ENCODE data around the gene FKBP9.
"Not testable (repeated sequence)": the region's sequence is repeated elsewhere in the genome, so short reads cannot be mapped to it uniquely, and the experiment has no call there.

The FKBP9 gene

DNA sequence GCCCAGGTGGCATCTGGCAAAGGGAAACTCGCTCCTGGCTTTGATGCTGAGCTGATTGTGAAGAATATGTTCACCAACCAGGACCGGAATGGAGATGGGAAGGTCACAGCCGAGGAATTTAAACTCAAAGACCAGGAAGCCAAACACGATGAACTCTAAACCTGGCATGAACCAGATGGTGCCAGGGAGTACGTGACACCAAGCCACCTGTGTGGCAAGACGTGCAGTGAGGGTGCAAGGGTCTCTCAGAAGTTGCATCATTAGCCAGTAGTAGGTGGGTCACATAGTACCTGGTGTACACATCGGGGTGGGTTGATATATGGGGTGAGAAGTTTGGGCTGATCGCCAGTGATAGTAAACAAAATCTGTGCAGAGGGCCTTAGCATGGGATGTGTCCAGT, 48.0 kb downstream of the FKBP9 start:
- not testable (repeated sequence) for DNase-seq (ENCODE audit: low spot score)

DNA sequence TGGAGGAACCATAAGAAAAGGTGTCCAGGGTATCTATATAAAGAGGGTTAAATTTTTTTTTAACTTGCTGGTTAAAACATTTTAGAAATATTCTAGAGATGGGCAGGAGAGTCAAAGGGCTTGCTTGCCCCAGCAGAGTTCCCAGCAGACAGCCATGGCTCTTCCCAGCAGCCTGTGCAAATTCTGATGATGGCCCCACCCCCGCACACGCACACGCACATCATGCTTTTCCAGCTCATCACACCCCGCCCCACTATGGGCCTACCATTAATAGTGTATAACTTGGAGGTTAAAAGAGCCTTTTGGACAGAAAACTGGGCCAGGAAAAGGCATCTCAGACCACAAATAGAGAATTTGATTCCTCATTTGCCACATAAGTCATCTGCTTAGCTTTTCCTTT, 48.5 kb downstream of the FKBP9 start:
- DNase-seq (ENCODE audit: low spot score) = not testable (repeated sequence)

DNA sequence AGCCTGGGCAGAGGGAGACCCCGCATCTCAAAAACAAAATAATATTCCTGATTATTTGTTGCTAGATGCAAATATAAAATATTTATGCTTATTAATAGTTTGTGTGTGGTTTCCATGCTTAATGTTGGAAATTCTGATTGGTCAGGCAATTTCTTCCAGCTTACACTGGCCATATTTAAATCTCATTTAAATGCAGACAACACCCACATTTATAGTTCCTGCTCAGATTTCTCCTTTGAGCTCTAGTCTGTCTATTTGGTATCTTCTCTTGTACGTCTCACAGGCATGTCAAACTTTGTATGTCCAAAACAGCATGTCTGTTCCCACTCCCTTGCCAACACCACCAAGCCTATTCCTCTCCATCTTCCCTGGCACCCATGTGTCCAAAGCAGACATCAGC, 52.5 kb downstream of the FKBP9 start:
- DNase-seq (ENCODE audit: low spot score) = no peak

DNA sequence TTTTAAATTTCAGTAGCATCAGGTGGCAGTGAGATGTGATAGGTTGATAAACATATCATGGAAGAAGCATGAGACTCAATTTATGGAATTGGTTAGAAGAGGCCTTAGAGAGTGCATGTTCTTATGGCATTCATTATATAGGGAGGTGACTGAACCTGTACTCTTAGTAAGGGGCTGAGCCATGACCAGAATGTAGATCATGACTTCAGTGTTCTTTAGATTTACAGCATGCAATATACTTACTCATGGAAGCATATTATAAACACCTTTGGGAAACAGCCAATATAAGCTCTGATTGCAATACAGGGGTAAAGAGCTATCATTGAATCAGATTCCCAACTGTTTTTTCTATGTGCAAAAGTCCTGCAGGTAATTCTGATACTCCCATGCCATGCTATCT, 55.1 kb downstream of the FKBP9 start:
- no peak for DNase-seq (ENCODE audit: low spot score)

DNA sequence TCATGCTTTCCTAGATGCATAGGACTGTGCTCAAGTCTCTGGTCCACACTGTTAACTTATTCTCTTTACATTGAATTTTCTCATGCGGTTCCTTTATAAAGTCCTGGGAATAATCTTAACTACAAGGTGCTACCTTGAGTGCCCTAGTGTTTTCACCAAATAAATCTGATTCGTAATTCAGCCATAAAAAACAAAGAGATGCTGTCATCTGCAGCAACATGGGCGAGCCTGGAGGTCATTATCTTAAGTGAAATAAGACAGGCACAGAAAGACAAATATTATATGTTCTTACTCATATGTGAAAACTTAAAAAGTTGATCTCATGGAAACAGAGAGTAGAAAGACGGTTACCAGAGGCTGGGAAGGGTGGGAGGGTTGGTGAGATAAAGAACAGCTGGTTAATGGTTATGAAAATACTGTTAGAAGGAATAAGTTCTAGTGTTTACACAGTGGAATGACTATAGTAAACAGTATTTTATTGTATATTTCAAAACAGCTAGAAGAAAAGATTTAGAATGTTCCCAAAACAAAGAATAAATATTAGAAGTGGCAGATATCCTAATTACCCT, 67.0 kb downstream of the FKBP9 start:
- DNase-seq (ENCODE audit: low spot score) = no peak

DNA sequence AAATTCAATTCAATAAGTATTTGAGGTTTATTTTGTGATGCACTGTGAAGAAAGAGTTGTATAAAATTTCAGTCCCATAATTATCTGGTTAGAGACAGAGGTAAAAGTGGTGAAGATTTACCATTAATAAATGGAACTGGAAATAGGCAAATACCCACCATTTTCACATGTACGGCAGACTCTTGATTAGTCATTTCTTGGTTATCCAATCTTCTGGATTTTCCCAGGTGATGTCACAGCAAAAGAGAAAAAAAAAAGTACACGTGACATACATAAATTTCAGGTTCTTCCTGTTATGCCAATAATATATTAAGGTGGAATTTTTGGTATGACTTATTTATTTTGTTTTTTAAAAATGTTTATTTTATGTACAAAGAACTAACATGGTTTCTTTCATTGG, 78.5 kb downstream of the FKBP9 start:
- no peak for DNase-seq (ENCODE audit: low spot score)

DNA sequence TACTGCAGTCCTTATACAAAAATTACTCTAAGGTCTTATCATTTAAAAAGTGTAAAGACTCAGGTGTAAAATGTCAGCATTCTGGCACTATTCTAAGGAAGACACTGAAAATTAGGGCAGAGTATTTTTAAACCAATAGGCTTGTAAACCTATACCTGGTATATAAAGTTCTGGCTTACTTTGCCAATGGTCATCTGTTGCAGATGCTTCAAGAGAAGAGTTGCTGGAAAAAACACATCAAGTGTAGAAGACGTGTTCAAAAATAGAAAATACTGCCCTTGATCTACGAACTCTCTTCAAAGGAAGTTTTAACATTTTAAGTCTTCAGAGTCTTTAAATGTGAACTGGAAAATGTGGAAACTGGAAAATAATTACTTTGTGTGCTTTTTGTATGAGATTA, 81.4 kb downstream of the FKBP9 start:
- no peak for DNase-seq (ENCODE audit: low spot score)

DNA sequence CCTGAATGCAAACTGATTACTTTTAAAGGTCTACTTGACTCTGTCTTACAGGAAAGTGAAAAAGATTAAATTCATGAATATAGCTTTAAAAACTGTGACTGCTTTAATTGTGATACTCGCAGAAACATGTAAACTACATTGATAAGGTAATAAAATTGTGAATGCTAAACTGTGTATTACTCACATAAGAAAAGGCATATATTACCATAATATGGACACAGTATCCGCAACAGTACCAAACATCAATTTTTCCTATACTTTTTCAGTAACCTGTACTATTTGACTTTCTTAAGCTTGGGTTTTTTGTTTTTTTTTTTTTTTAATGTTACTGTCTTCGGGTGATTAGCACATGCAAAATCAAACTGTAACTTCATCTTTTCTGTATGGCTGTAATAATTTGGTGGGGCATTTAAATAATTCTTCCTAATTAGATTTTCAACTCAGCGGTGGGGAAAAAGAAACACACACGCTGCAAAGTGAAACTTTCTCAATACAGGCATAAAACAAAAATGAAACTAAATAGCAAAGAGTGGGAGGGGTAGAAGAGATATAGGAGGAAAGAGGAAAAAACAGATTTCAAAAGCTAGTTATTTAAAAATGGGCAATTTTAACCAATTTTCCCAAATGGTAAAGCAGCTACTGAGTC, 82.1 kb downstream of the FKBP9 start:
- no peak for DNase-seq (ENCODE audit: low spot score)

DNA sequence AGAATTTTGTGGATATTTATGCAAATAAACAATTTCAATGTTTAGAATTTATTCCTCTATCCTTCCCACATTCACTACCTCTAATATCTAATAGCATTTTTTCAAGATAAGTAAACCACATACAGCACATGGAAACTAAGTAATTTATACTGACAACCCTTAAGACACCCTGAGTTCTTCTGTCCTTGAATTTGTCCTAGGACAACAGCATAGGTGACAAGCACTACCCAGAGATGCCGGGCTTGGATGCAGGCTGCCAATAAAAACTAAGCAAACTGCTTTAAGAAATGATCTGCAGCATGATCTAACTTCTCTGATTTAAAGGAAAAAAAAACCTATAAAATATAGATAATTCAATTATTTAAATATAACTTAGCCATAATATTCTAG, 82.7 kb downstream of the FKBP9 start:
- peak; percentile 59 for DNase-seq (ENCODE audit: low spot score)

DNA sequence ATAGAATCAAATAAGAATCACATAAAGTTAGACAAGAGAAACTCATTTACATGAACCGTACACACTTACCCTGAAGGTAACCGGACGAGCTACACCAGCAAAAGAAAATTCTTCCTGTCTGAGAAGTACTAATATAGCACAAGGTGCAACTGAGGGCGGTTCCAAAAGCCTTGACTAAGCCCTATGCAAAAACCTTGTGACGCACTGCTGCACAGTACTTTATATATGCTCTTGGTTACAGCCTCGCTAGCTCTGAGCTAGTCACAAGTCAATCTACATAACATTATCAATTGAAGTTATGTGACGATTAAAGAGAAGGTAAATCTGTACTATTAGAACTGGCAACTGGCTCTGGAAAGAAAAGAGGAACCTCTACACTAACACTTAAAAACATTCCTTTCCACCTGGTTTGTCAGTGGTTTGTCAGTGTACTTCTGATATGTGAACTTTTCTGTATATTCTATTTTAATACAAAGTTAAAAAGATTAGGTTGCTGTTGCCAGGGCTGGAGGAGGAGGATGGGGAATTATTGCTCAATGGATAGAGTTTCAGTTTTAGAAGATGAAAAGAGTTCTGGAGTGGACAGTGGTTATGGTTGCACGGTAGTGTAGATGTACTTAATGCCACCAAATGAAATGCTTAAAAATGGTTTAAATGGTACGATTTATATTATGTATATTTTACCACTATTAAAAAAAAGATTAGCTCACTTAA, 83.7 kb downstream of the FKBP9 start:
- peak; percentile 91 for DNase-seq (ENCODE audit: low spot score)

DNA sequence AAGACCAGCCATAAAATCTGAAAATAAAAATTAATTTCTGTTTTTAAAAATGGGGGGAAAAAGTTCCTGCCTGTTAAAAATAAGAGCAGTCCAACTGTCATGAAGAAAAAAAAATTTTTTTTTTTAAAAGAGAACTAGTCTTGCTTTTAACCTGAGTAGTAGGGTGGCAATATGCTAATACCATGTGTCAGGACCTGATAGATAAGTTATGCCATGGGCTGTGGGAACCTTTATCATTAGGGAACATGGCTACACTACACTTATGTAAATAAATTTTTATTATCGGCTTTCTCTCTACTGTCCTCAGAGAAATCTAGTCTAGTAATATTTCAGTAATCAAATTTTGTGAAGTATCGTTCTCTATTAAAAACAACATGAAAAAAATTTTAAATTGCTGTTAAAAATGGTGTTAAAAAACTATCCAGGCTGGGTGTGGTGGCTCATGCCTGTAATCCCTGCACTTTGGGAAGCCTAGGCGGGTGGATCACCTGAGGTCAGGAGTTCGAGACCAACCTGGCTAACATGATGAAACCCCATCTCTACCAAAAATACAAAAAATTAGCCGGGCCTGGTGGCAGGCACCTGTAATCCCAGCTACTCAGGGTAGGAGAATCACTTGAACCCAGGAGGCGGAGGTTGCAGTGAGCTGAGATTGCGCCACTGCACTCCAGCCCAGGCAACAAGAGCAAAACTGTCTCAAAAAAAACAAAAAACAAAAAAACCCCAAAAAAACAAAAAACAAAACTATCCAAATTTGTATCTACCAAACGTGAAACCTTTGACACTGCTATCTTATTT, 84.6 kb downstream of the FKBP9 start:
- peak; percentile 85 for DNase-seq (ENCODE audit: low spot score)

DNA sequence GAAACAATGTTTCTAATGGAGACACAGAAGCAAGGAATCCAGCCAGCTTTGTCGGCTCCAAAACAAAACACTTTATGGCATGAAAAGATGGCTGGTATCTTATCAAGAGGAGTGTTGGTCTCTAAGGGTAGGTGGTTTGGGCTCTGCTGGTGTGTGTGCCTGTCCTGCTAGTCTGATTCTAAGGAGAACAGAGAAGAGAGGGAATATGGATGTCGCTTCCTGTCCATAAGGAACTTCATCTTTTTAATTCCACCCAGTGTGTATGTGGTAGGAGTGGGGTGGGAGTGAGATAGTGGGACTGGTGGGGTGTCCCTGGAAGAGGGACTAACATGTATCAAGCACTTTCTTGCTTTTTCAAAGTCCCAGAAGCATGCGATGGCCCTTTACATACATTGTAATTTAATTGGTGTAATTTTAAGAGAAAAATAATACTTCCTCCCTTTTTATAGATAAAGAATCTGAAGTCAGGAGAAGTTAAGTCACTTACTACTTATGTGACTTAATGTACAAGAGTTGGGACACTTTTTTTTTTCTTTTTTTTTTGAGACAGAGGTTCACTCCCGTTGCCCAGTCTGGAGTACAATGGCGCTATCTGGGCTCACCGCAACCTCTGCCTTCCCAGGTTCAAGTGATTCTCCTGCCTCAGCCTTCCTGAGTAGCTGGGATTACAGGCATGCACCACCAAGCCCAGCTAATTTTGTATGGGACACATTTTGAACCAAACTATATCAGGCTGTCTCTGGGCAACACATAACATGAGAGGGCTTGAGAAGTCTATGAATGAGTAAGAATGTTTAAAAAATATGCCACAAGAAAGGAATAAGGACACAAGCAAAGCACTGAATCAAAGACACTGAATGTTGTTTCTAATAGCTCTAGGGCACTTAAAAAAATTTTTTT, 86.5 kb downstream of the FKBP9 start:
- no peak for DNase-seq (ENCODE audit: low spot score)

DNA sequence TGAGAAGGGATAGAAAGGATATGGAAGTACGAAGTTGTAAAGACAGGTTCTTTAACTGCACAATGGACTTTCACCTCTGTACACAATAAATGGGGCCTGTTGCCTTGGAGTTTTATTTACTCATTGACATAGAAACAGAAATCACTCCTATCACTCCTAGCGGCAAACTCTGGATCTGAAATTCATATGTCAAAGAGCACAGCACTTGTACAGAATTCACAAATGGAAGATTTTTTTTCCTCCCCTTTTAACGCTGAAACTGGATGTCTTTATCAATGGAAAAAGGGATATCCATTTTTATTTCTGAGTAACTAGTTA, 87.1 kb downstream of the FKBP9 start:
- DNase-seq (ENCODE audit: low spot score) = no peak

DNA sequence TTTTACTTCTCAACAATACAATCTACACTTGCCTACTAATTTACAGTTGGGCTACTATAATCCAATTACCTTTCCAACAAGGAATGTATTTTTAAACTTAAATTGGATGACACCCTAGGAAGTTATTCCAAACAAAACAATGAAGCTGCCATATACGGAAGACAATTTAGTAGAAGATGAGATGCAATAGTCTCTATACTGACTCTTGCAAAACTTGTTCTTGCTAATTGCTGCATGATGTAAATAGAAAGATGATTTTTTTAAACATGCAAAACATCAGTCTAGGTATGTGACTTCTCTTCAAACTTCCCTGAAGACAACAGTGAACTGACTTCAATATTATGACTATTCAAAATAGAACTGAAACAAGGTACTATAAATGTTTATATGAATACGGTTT, 87.7 kb downstream of the FKBP9 start:
- DNase-seq (ENCODE audit: low spot score) = no peak

DNA sequence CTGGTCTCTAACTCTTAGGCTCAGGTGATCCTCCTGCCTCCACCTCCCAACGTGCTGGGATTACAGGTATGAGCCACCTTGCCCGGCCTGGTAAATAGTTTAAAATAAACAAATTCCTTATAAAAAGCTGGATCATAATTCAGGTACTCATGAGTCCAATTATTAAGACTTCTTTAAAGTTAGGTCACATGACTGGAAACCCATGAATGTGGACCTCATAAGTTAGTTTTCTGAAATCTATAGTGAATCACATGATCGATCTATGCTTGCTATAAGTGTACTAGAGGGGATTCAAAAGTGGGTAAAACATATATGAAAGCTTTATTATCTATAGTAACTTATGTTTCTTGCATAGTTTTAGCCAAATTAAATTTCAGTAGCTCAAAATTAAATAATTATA, 91.0 kb downstream of the FKBP9 start:
- peak; percentile 5 for DNase-seq (ENCODE audit: low spot score)

DNA sequence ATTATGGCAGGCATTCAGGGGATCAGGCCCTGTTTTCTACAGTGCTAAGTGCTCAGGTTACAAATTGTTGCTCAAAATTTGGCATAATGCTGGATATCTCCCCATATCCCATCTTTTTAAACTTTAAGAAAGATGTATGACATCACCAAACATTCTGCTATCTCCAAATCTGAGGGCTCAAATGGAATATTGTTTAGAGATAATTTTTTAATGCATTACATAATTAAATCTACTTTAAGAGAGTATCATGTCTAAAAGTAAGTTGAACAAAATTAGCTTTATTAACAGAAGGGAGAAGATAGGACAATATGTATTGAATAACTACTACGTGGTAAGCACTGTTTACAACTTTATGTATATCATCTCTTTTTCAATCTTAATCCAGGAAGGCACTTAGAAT, 91.5 kb downstream of the FKBP9 start:
- peak; percentile 6 for DNase-seq (ENCODE audit: low spot score)

DNA sequence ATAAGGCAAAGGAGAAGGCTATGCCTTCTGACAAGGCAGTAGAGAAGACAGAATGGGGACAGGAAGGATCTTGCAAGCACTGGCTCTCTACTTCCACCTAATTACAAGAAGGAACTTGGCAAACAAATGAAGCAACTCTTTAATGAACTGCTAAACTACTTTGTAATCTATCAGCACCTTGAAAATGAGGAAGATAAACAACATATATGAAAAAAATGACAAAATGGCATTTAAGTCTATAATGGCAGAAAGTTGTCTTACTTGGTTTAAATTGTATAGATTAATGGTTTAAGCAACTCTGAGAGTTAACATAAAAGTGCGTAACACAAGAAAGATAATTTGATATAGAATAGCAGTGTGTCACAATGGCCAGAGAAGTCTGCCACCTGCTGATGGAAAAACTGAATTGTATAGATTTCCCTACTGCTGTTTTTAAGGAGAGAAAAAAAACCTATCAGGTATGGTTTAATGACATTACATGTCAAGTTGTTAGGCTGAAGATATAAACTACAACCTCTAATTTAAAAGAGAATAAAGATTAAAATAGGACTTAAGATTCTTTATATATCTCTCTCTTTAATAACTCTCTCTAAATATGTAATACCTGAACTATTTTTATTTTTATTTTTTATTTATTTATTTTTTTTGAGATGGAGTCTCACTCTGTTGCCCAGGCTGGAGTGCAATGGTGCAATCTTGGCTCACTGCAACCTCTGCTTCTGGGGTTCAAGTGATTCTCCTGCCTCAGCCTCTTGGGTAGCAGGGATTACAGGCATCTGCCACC, 93.5 kb downstream of the FKBP9 start:
- peak; percentile 84 for DNase-seq (ENCODE audit: low spot score)

DNA sequence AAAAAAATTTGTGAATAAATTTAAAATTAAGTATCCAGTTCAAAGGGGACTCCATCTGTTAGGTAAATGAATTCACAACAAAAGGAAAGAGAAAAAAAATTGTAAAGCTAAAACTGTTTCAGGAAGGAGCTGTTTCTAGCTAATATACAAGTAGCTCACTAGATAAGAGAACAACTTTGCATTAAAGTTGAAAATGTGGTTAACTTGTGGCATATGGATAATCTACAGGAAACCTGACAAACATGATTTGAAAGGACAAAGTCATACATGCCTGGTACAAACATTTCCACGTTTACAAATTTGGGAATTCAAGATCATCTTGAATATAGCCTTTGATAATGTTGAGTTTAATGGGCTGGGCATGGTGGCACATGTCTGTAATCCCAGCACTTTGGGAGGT, 96.5 kb downstream of the FKBP9 start:
- no peak for DNase-seq (ENCODE audit: low spot score)

DNA sequence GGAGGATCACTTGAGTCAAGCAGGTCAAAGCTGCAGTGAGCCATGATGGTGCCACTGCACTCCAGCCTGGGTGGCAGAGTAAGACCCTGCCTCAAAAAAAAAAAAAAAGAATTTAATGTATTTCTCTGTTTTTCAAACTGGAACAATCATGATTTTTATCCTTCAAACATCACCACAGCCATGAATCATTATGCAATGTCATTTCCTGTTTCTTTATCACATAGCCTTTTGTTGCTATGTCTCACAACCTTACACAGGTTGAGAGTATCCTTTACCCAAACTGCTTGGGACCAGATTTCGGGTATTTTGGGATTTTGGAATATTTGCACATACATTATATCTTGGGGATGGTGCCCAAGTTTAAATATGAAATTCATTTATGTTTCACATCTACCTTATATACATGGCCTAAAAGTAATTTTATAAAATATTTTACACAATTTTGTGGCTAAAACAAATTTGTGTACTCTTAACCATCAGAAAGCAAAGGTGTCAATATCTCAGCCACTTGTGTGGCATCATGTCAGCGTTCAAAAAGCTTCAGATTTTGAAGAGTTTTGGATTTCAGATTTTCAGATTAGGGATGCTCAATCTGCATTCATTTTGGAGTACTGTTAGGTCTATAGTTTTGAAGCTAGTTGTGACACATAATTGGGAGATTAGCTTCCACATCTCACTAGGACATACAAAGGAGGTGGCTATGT, 97.2 kb downstream of the FKBP9 start:
- DNase-seq (ENCODE audit: low spot score) = no peak

DNA sequence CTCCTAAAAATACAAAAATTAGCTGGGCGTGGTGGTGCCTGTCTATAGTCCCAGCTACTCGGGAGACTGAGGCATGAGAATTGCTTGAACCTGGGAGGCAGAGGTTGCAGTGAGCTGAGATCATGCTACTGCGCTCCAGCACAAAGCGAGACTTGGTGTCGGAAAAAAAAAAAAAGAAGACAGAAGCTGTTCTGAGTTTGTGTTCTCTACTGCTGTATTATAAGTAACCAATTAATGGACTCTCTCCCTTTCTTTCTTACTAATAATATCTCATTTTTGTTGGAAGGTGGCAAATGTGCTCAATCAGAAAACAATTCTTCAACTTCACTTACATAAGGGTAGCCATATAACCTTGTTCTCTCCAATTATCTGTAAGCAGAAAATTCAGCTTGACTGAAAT, 97.9 kb downstream of the FKBP9 start:
- no peak for DNase-seq (ENCODE audit: low spot score)
